ENCODE results near the gene ICAM4.
"Not testable (repeated sequence)": the region's sequence is repeated elsewhere in the genome, so short reads cannot be mapped to it uniquely, and the experiment has no call there.

The ICAM4 gene

DNA sequence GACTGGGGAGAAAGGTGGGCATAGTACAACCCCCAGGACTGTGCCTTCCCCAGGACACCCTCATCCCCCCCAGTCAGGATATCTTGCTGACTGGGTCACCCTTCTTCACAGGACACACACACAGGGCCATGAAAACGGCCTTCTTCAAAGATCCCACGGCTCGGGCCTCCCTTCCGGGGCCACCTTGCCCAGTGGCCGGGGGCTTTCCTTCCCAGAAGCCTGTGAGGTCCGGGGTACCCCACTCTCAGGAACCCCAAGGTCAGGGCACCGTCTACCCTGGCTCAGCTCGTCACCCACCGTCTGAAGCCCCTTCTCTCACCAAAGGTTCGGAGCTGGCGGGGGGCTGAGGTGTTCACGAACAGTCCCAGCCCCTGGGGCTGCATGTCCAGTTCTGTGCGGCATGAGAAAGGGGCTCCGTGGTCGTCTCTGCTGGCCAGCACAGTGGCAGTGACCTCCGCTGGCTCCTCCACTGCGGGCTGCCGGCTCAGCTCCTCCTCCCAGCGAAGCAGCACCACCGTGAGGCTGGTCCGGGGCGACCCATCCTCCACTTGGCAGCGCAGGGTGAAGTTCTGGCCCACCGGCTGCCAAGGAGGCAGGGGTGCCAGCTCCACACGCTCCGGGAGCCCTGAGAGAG, 48.7 kb downstream of the ICAM4 start:
- Histone ChIP-seq H3K9me3 (replicated peaks in 1 of 11) (no peaks in the 10 kb centered on the region), H3K36me3 (peaks cover 3 to 24% (median 12%) of the 10 kb centered on the region in 11 experiments), H3K27me3 (no peaks in the 10 kb centered on the region), H4K20me1 (peaks cover 13 to 27% (median 24%) of the 10 kb centered on the region in 11 experiments; a peak in 19 of 22 replicates), H3K9ac (peak overlapping the region in 2 of 11 experiments; percentile 3 to 25; a peak in 1 of 22 replicates), H3K27ac (peak overlapping the region in 2 of 11 experiments; percentile 31 to 38; a peak in 3 of 22 replicates), H3K4me1 (peaks cover 47 to 80% (median 62%) of the 10 kb centered on the region in 10 experiments), H3K4me2 (peak overlapping the region in 3 of 11 experiments; percentile 86 to 93 (median 93); a peak in 3 of 22 replicates), H3K4me3 (no peak overlapping the region)
- TF ChIP-seq Cebpa-rat (IDR thresholded peaks at IDR 0.05) = no peak

DNA sequence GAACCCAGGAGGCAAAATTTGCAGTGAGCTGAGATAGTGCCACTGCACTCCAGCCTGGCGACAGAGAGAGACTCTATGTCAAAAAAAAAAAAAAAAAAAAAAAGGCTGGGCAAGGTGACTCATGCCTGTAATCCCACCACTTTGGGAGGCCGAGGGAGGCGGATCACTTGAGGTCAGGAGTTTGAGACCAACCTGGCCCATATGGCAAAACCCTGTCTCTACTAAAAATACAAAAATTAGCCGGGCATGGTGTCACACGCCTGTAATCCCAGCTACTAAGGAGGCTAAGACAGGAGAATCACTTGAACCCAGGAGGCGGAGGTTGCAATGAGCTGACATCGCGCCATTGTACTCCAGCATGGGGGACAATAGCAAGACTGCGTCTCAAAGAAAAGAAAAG, 50.0 kb downstream of the ICAM4 start:
- not testable (repeated sequence) for H3K4me3 ChIP-seq; H3K27me3 ChIP-seq; H3K9me3 ChIP-seq (replicated peaks in 1 of 11)
- peaks cover 47 to 82% (median 64%) of the 10 kb centered on the region in 10 experiments for H3K4me1 ChIP-seq
- H3K9ac ChIP-seq = 0 out of 22 replicates have a peak overlapping the region, but pooled peaks of 1 of the 11 experiments have one; percentile 6
- H3K4me2 ChIP-seq = peak overlapping the region in 1 of 11 experiments; percentile 15; a peak in 1 of 22 replicates
- peaks cover 0 to 14% (median 5%) of the 10 kb centered on the region in 11 experiments; a peak in 9 of 22 replicates for H3K36me3 ChIP-seq
- H3K27ac ChIP-seq = peak overlapping the region in 1 of 11 experiments; percentile 9; a peak in 1 of 22 replicates
- H4K20me1 ChIP-seq = peaks cover 8 to 14% (median 12%) of the 10 kb centered on the region in 11 experiments; a peak in 19 of 22 replicates
